K562 (cell line): ENCODE results near the gene CHML. TPM values are rescaled to one million over a fixed set of nuclear protein-coding genes. Genes with fewer than 3 reads are reported as not detected.
A peak's percentile ranks its signal among the peaks of the same experiment; 100 is the strongest.

Source experiments
- ATF6 ChIP-seq: sonication (generic); formaldehyde crosslinking; IDR thresholded peaks from 2 replicates; pipeline ENCODE4 v1.4.0; 2020; ENCODE audit warnings: mild to moderate bottlenecking, missing genetic modification reagents
- CBX1 ChIP-seq: sonication (generic); IDR thresholded peaks from 2 replicates; pipeline ENCODE4 v1.6.1; 2016; ENCODE audit warnings: antibody characterized with exemption, low read depth, mild to moderate bottlenecking
- CCNT2 ChIP-seq: IDR thresholded peaks from 2 replicates; pipeline ENCODE4 v1.6.1; 2011; ENCODE audit warnings: borderline replicate concordance, low read depth, mild to moderate bottlenecking, moderate library complexity, mixed read lengths, low read length; ENCODE audit not compliant: insufficient read length; ENCODE audit errors: extremely low read depth
- CHD2 ChIP-seq: IDR thresholded peaks from 2 replicates; pipeline ENCODE4 v1.6.1; 2011; ENCODE audit warnings: low read depth, low read length
- IRF9 ChIP-seq: fragments of 450-650 bp; IDR thresholded peaks from 2 replicates; pipeline ENCODE4 v1.6.1; 2016; ENCODE audit warnings: missing biosample characterization, missing genetic modification characterization
- KLF1 ChIP-seq: fragments of 450-650 bp; IDR thresholded peaks from 2 replicates; pipeline ENCODE4 v1.6.1; 2016; ENCODE audit warnings: missing genetic modification characterization, missing compliant biosample characterization
- LEF1 ChIP-seq: fragments of 450-650 bp; IDR thresholded peaks from 2 replicates; pipeline ENCODE4 v1.6.1; 2016; ENCODE audit warnings: mild to moderate bottlenecking
- REST ChIP-seq, 2 experiments: fragments of 450-650 bp; formaldehyde crosslinking in 1 of 2; IDR thresholded peaks; 2 replicates each; pipeline versions ENCODE4 v1.4.0 to v1.6.1; 2014 to 2020; ENCODE audit warnings: mild to moderate bottlenecking in 2 of 2, borderline replicate concordance in 1 of 2, low read depth in 1 of 2
- ZHX1 ChIP-seq: fragments of 150-350 bp; conservative IDR thresholded peaks from 2 replicates; pipeline ENCODE4 v1.6.1; 2014; ENCODE audit warnings: low read length
- polyA plus RNA-seq, 8 experiments: library from polyadenylated mRNA; depleted of rRNA in 4 of 8; stranded (reverse) in 5 of 8; unstranded in 3 of 8; fragments of >200 nt; fragmentation: Nextera tagmentation in 2 of 8; fragmentation: Illumina TruSeq in 1 of 8; extraction: Ambion mirVana in 2 of 8; extraction: Trizol in 1 of 8; gene quantifications; 2 replicates each; pipeline versions ENCODE4 v1.2.1 to v1.2.3, GENCODE V29; 2011 to 2014; ENCODE audit warnings: inconsistent platforms in 1 of 8, missing spikeins in 1 of 8
- total RNA-seq, 7 experiments: library from RNA; depleted of rRNA in 6 of 7; stranded (reverse); fragments of >200 nt in 6 of 7; fragmentation: Illumina TruSeq in 2 of 7; extraction: Trizol in 2 of 7; gene quantifications; 2 replicates each; pipeline versions ENCODE4 v1.2.1 to v1.2.3, GENCODE V29; 2011 to 2021; ENCODE audit warnings: low replicate concordance in 1 of 7

Gene CHML
- total and polyA plus RNA-seq, 9 of the 15 experiments (the other 6 are each of a cell fraction or from before 2014, with no cell fraction given): 13.0 to 88.3 (median 62.8) TPM

GRCh38 chr1:241640149-241640866, at the start of gene CHML, which contains the start of gene OPN3 (continued):
- TF ChIP-seq REST (IDR thresholded peaks at IDR 0.05; ENCODE audit: borderline replicate concordance) (peak; percentile 9; the same call in 1 of the 2 replicates), REST (CRISPR knock-in tag; IDR thresholded peaks at IDR 0.05; ENCODE audit: low read depth) (peak; percentile 8; the same call in 1 of the 2 replicates), KLF1 (tag) (peak; percentile 37; the same call in 1 of the 2 replicates), IRF9 (tag) (0 out of 2 replicates have a peak, but pooled peaks have one; percentile 11), ZHX1 (no peak), LEF1 (no peak), ATF6 (CRISPR knock-in tag) (peak; percentile 41; the same call in 1 of the 2 replicates), CCNT2 (peak; percentile 89), CBX1 (no peak), CHD2 (0 out of 2 replicates have a peak, but pooled peaks have one; percentile 40)
